MM.1S (cell line): ENCODE measurements around the gene NKAPL.

Source experiments
- DNase-seq: peaks from one replicate; pipeline ENCODE4 v3.0.0-alpha.2; 2015
- H2AFZ ChIP-seq: fragments of 300-600 bp; sonication (generic); 2 replicates; pipeline ENCODE4 v1.6.0; 2016; ENCODE audit warnings: antibody characterized with exemption, low read length
- H3F3A ChIP-seq: fragments of 300-600 bp; sonication (generic); 2 replicates; pipeline ENCODE4 v1.6.1; 2016; ENCODE audit warnings: mild to moderate bottlenecking, antibody characterized with exemption, low read length, moderate library complexity, mixed read lengths; ENCODE audit not compliant: insufficient read depth
- H3K27ac ChIP-seq: fragments of 300-600 bp; sonication (generic); 2 replicates; pipeline ENCODE4 v1.5.1; 2016; ENCODE audit warnings: mild to moderate bottlenecking, low read length
- H3K27me3 ChIP-seq: fragments of 300-600 bp; sonication (generic); replicated peaks from 2 replicates; pipeline ENCODE4 v1.6.0; 2016; ENCODE audit warnings: low read length; ENCODE audit not compliant: insufficient read depth
- H3K36me3 ChIP-seq: fragments of 300-600 bp; sonication (generic); replicated peaks from 2 replicates; pipeline ENCODE4 v1.6.1; 2016; ENCODE audit warnings: mild to moderate bottlenecking, low read length, mixed read lengths; ENCODE audit not compliant: insufficient read depth
- H3K4me1 ChIP-seq: fragments of 300-600 bp; sonication (generic); 2 replicates; pipeline ENCODE4 v1.6.1; 2016; ENCODE audit warnings: low read length, mixed read lengths
- H3K4me2 ChIP-seq: fragments of 300-600 bp; sonication (generic); 2 replicates; pipeline ENCODE4 v1.6.0; 2016; ENCODE audit warnings: low read depth, low read length
- H3K4me3 ChIP-seq: fragments of 300-600 bp; sonication (generic); 2 replicates; pipeline ENCODE4 v1.5.1; 2016; ENCODE audit warnings: low read length, mixed read lengths
- H3K79me2 ChIP-seq: fragments of 300-600 bp; sonication (generic); 2 replicates; pipeline ENCODE4 v1.6.1; 2016; ENCODE audit warnings: mixed run types, low read length, mixed read lengths
- H3K9ac ChIP-seq: fragments of 300-600 bp; sonication (generic); 2 replicates; pipeline ENCODE4 v1.6.1; 2016; ENCODE audit warnings: low read length, mixed read lengths
- H3K9me2 ChIP-seq: fragments of 300-600 bp; sonication (generic); replicated peaks from 2 replicates; pipeline ENCODE4 v1.6.1; 2016; ENCODE audit warnings: mild to moderate bottlenecking, low read length, mixed read lengths; ENCODE audit not compliant: insufficient read depth
- H3K9me3 ChIP-seq: fragments of 300-600 bp; sonication (generic); replicated peaks from 2 replicates; pipeline ENCODE4 v1.6.1; 2016; ENCODE audit warnings: mild to moderate bottlenecking, low read length, mixed read lengths; ENCODE audit not compliant: insufficient read depth
- H4K20me1 ChIP-seq: fragments of 300-600 bp; sonication (generic); 2 replicates; pipeline ENCODE4 v1.6.1; 2016; ENCODE audit warnings: mild to moderate bottlenecking, low read length, moderate library complexity, mixed read lengths; ENCODE audit not compliant: insufficient read depth
- CTCF ChIP-seq: fragments of 300-600 bp; sonication (generic); IDR thresholded peaks from 2 replicates; pipeline ENCODE4 v1.5.1; 2016; ENCODE audit warnings: antibody characterized with exemption, low read length, mixed read lengths
- EZH2 ChIP-seq: fragments of 300-600 bp; sonication (generic); optimal IDR thresholded peaks from 2 replicates; pipeline ENCODE3; 2017; ENCODE audit warnings: low read depth, mild to moderate bottlenecking, antibody characterized with exemption, low read length, mixed read lengths
- EZH2phosphoT487 ChIP-seq: fragments of 300-600 bp; sonication (generic); IDR thresholded peaks from 2 replicates; pipeline ENCODE4 v1.6.1; 2018; ENCODE audit warnings: antibody characterized with exemption, low read length

The NKAPL gene

GRCh38 chr6:28240471-28240870 is 18.6 kb upstream of the NKAPL start:
- H3K4me2 ChIP-seq = no peak overlapping the region
- H3K9me2 ChIP-seq = no peaks in the 10 kb centered on the region
- H3K4me1 ChIP-seq = no peaks in the 10 kb centered on the region
- H3K9ac ChIP-seq = no peak overlapping the region
- H3K4me3 ChIP-seq = no peak overlapping the region
- no peaks in the 10 kb centered on the region for H3K36me3 ChIP-seq
- no peak for DNase-seq
- H3K9me3 ChIP-seq = no peaks in the 10 kb centered on the region
- H3K27me3 ChIP-seq = no peaks in the 10 kb centered on the region
- H3F3A ChIP-seq = no peaks in the 10 kb centered on the region
- H4K20me1 ChIP-seq = no peaks in the 10 kb centered on the region
- no peak for TF ChIP-seq EZH2phosphoT487
- TF ChIP-seq CTCF = no peak
- TF ChIP-seq EZH2 = no peak
- no peaks in the 10 kb centered on the region for H3K79me2 ChIP-seq
- H2AFZ ChIP-seq = no peak overlapping the region
- no peak overlapping the region for H3K27ac ChIP-seq

- TF ChIP-seq EZH2 = no peak
- no peak for TF ChIP-seq EZH2phosphoT487
Measured at GRCh38 chr6:28243946-28244345, 15.2 kb upstream of the NKAPL start.

GRCh38 chr6:28245206-28245941 is 13.7 kb upstream of the NKAPL start:
- no peak overlapping the region for H3K27ac ChIP-seq
- H3K9ac ChIP-seq = no peak overlapping the region
- no peaks in the 10 kb centered on the region for H3F3A ChIP-seq
- no peaks in the 10 kb centered on the region for H3K9me3 ChIP-seq
- DNase-seq = no peak
- no peak overlapping the region for H3K4me2 ChIP-seq
- no peaks in the 10 kb centered on the region for H4K20me1 ChIP-seq
- no peak overlapping the region for H3K4me3 ChIP-seq
- no peak overlapping the region for H2AFZ ChIP-seq
- H3K79me2 ChIP-seq = no peaks in the 10 kb centered on the region
- no peaks in the 10 kb centered on the region for H3K27me3 ChIP-seq
- no peak for TF ChIP-seq CTCF
- TF ChIP-seq EZH2 = no peak
- TF ChIP-seq EZH2phosphoT487 = no peak
- H3K36me3 ChIP-seq = no peaks in the 10 kb centered on the region; the same call in 1 of the 2 replicates
- no peaks in the 10 kb centered on the region for H3K9me2 ChIP-seq
- no peaks in the 10 kb centered on the region for H3K4me1 ChIP-seq

More at GRCh38 chr6:28243946-28244345, 15.2 kb upstream of the NKAPL start:
- H3K9me3 ChIP-seq = no peaks in the 10 kb centered on the region
- no peak overlapping the region for H3K4me3 ChIP-seq
- no peak overlapping the region for H3K27ac ChIP-seq
- no peak overlapping the region for H2AFZ ChIP-seq
- no peaks in the 10 kb centered on the region for H3F3A ChIP-seq
- no peak for DNase-seq
- no peak overlapping the region for H3K9ac ChIP-seq
- no peak overlapping the region for H3K4me2 ChIP-seq
- H3K36me3 ChIP-seq = no peaks in the 10 kb centered on the region
- no peaks in the 10 kb centered on the region for H3K9me2 ChIP-seq
- no peaks in the 10 kb centered on the region for H4K20me1 ChIP-seq
- no peaks in the 10 kb centered on the region for H3K79me2 ChIP-seq
- no peaks in the 10 kb centered on the region for H3K4me1 ChIP-seq
- no peaks in the 10 kb centered on the region for H3K27me3 ChIP-seq

- H3K4me3 ChIP-seq = no peak overlapping the region
- no peak for DNase-seq
- H3K9me3 ChIP-seq = no peaks in the 10 kb centered on the region
- no peak overlapping the region for H3K27ac ChIP-seq
- H3F3A ChIP-seq = no peaks in the 10 kb centered on the region
- H3K9me2 ChIP-seq = no peaks in the 10 kb centered on the region
- H3K4me1 ChIP-seq = peaks cover 12% of the 10 kb centered on the region
- TF ChIP-seq CTCF (no peak), EZH2phosphoT487 (no peak), EZH2 (no peak)
- H3K36me3 ChIP-seq = no peaks in the 10 kb centered on the region; the same call in 1 of the 2 replicates
- H3K4me2 ChIP-seq = no peak overlapping the region
- no peaks in the 10 kb centered on the region for H3K27me3 ChIP-seq
- H4K20me1 ChIP-seq = no peaks in the 10 kb centered on the region
- no peak overlapping the region for H2AFZ ChIP-seq
- H3K9ac ChIP-seq = no peak overlapping the region
- 0 out of 2 replicates have a peak, but pooled peaks cover 5% of the 10 kb centered on the region for H3K79me2 ChIP-seq
Measured at GRCh38 chr6:28248916-28249315, 10.2 kb upstream of the NKAPL start.
